GM12892 (cell line): ENCODE data around the gene IRF2.

Experiments
- DNase-seq: peaks from one replicate; pipeline ENCODE4 v3.0.0; 2011; ENCODE audit not compliant: insufficient read length
- FAIRE-seq: peaks from 2 replicates; lab custom pipeline; 2011; peaks lifted over from hg19 to GRCh38; lab: Jason Lieb, UNC
- POLR2A ChIP-seq: IDR thresholded peaks from 2 replicates; pipeline ENCODE4 v1.6.1; 2011; ENCODE audit warnings: low read depth, low read length, control low read depth
- POLR2AphosphoS5 ChIP-seq: IDR thresholded peaks from 2 replicates; pipeline ENCODE4 v1.6.1; 2011; ENCODE audit warnings: low read depth, low read length, control low read depth
- TAF1 ChIP-seq: IDR thresholded peaks from 2 replicates; pipeline ENCODE4 v1.6.1; 2011; ENCODE audit warnings: low read depth, mild to moderate bottlenecking, control low read depth, low read length, borderline replicate concordance

Gene IRF2

DNA sequence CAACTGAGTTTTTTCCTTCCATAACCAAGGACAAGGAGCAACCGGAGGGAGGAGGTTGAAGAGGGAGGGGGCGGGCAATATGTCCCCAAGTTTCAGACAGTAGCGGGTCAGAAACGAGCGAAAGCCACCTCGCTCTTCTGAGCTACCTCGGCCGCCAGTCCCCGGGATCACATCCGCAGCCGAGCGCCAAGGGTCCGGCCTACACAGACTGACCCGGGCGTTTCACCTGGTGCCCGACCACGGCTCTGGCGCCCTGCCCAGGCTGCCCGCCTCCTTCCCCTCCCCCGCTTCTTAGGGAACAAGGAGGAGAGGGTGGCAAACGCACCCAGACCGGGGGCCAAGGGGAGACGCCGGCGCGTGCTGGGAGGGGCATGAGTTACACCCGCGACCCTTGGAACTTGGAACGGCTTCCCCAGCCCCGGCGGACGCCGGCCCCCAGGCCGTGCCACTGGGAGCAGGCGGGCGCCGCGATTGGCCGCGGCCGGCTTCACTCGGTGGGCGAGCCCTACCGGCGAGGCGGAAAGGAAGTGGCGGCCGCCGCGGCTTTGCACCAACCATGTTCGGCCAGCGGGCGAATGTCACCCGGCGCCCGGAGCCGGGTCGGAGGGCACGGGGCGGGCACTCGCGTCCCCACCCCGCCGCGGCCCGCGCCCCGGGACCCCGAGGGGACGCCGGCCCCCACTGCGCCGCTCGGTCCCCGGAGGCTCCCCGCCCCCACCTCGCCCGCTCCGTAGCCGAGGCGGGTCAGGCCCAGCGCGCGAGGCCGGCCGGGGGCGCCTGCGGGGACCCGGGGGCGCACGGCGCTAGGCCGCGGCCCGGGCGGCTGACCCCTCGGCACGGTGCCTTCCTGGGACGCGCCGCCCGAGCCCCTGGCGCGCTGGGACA lies 1.5 kb downstream of the IRF2 start:
- TF ChIP-seq POLR2A (peak; percentile 75), TAF1 (peak; percentile 63; the same call in 1 of the 2 replicates), POLR2AphosphoS5 (peak; percentile 84)
- DNase-seq, result peak; percentile 51
- FAIRE-seq, result peak; percentile 77

DNA sequence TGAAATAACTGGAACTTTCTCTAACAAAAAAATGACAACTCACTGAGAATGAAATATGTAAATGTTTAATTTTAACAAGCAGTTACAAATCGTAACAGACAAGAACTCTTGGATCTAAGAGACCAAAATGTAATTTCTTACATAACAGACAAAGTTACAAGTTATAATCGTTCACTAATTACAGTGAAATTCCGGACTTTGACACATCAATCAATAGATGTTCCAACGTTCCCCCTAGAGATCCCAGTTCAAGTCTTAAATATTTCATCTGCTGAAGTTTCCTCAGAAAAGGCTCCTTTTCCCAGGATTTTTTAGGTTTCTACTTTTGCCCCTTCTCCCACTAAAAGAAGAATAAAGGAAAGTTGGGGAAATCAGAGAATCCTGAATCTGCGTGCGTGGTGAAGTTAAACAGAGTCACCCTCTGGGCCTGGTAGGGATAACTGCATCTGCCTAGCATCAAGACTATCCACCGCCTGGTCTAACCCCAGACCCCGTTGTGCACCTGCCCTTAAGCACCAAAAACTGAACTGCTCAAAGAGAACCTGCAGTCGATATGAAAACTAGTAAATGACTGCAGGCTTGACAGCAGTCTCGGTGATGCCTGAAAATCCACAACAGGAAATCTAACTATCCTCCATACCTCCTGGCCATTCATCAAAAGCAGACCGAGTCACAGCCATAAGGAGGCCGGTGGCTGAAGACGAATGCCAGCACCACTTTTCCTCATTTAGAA lies 2.3 kb downstream of the IRF2 start:
- TF ChIP-seq POLR2AphosphoS5 (no peak), TAF1 (peak; percentile 54; the same call in 1 of the 2 replicates)
- FAIRE-seq (peak; percentile 36), DNase-seq (peak; percentile 23)

DNA sequence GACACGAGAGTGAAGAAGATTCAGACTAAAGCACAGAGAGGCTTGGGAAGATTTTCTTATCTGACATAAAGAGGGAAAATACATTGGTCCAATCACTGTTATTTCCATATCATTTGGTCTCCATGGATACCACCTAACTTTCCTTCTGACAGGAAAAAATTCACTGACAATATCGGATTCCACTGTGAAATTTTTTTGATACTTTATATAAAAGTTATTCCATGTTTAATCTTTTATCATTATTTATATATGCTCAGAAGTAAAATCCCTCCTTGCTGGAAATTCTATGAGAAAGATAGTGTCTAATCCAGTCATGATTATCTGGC lies 3.6 kb downstream of the IRF2 start:
- TF ChIP-seq POLR2AphosphoS5, result no peak; the same call in 1 of the 2 replicates
- no peak for TF ChIP-seq POLR2A
- TF ChIP-seq TAF1, result no peak
- no peak for FAIRE-seq

GRCh38 chr4:184466634-184467033 lies 7.7 kb downstream of the IRF2 start:
- FAIRE-seq, result no peak
- TF ChIP-seq POLR2AphosphoS5 (no peak), TAF1 (no peak), POLR2A (no peak)
- no peak for DNase-seq

More for the DNA sequence above, 3.6 kb downstream of the IRF2 start:
- DNase-seq, result no peak

- TF ChIP-seq TAF1 (no peak), POLR2AphosphoS5 (no peak), POLR2A (no peak)
- FAIRE-seq (peak; percentile 17), DNase-seq (no peak)
These were observed 9.4 kb downstream of the IRF2 start for GRCh38 chr4:184464759-184465454.

DNA sequence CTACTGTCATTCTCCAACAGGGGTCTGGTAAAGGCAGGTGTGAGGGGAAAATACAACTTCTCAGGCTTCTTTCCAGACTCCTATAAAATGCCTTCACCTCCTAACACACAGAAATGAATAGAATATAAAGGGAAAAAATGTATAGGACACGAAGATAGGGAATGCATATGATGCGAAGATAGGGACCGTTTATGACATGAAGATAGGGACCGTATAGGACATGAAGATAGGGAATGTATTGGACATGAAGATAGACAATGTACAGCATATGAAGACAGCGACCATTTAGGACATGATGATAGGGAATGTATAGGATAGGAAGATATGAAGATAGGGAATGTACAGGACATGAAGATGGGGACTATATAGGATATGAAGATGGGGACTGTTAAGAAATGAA lies 10.5 kb downstream of the IRF2 start:
- no peak for TF ChIP-seq POLR2AphosphoS5
- TF ChIP-seq TAF1, result no peak
- TF ChIP-seq POLR2A, result no peak
- peak; percentile 36 for FAIRE-seq
- DNase-seq, result no peak

DNA sequence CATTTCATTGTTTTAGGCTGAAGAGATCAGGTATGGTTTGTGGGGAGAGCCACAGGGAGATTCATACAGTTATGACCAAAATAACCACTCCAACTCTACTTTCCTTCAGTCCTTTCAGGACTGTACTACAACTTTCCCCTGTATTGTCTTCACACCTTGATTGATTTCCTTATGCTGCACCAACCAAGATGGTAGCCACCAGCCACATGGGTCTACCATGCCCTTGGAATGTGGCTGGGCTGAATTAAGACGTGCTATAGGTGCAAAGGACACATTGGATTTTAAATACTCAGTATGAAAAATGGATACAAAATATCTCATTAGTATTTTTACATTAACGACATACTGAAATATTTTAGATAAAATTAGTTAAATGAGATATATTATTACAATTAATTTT lies 11.2 kb downstream of the IRF2 start:
- no peak for FAIRE-seq
- DNase-seq, result no peak
- no peak for TF ChIP-seq POLR2A
- TF ChIP-seq TAF1, result no peak
- no peak for TF ChIP-seq POLR2AphosphoS5

DNA sequence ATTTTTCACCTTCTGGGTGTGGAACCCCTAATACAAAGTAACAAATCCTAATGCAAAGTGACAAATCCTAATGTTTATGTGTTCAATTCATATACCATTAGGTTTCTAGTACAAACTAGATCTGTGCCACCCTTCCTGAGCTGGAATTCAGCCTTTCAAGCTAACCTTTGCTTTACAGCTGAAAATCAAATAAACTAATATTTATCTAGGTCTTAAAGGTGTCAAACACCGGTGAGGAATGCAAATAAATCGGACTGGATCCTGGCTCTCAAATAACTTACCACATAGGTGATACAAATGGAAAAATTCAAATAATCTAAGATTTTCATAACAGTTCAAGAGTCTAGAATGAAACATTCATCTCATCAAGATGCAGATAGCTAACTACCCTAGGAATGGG lies 11.6 kb downstream of the IRF2 start:
- TF ChIP-seq POLR2AphosphoS5, result no peak
- TF ChIP-seq TAF1, result no peak
- TF ChIP-seq POLR2A, result no peak
- FAIRE-seq (no peak), DNase-seq (no peak)

- FAIRE-seq (no peak), DNase-seq (no peak)
- TF ChIP-seq POLR2A, result no peak
- TF ChIP-seq TAF1, result no peak
- no peak for TF ChIP-seq POLR2AphosphoS5
These were observed 12.5 kb downstream of the IRF2 start for GRCh38 chr4:184461711-184462441.

- no peak for DNase-seq
- no peak for FAIRE-seq
- TF ChIP-seq POLR2A (no peak), TAF1 (no peak), POLR2AphosphoS5 (no peak)
These were observed 13.7 kb downstream of the IRF2 start for GRCh38 chr4:184460499-184461285.

- no peak for DNase-seq
- no peak for TF ChIP-seq POLR2A
- TF ChIP-seq TAF1, result no peak
- TF ChIP-seq POLR2AphosphoS5, result no peak
- peak; percentile 40 for FAIRE-seq
These were observed 14.9 kb downstream of the IRF2 start for GRCh38 chr4:184459413-184459812.
